Colonic mucosa (tissue), 4 donors: ENCODE results near the gene FBXL22. TPM values are rescaled to one million over a fixed set of nuclear protein-coding genes. Genes with fewer than 3 reads are reported as not detected.
A peak's percentile ranks its signal among the peaks of the same experiment; 100 is the strongest.

ENCODE experiments used
- DNase-seq: peaks from one replicate; pipeline ENCODE4 v3.0.0-alpha.2; 2020
- H3K27ac ChIP-seq: fragments of 200-600 bp; one replicate; pipeline ENCODE4 v1.8.0; 2021
- H3K27me3 ChIP-seq: fragments of 200-600 bp; one replicate; pipeline ENCODE4 v1.8.0; 2021
- H3K36me3 ChIP-seq: fragments of 200-600 bp; one replicate; pipeline ENCODE4 v1.8.0; 2021
- H3K4me1 ChIP-seq: fragments of 200-600 bp; one replicate; pipeline ENCODE4 v1.8.0; 2021; ENCODE audit warnings: mild to moderate bottlenecking
- H3K4me3 ChIP-seq: fragments of 200-600 bp; one replicate; pipeline ENCODE4 v1.8.0; 2021
- H3K9ac ChIP-seq, 2 donors: one replicate each; pipeline ENCODE4 v1.7.0; 2013; ENCODE audit warnings: control low read depth in 2 of 2, low read depth in 2 of 2, low read length in 2 of 2
- H3K9me3 ChIP-seq: fragments of 200-600 bp; one replicate; pipeline ENCODE4 v1.8.0; 2021
- intact Hi-C: fragments of 100-400 bp; cut with DNase I; formaldehyde crosslinking; loops from one replicate; pipeline ENCODE4 v1.14.1; 2022
- total RNA-seq, 2 donors: library from RNA; stranded (reverse); fragmentation: NEBNext Ultra II Directional in 1 of 2; extraction: Animal tissue kit (Norgen Biotek cat#: 25700) in 1 of 2; gene quantifications; one replicate each; pipeline ENCODE4 v1.2.1, GENCODE V29; 2021
- TF ChIP-seq, protein P1 (sequence below): fragments of 200-600 bp; IDR thresholded peaks from one replicate; pipeline ENCODE4 v1.8.0; 2022; ENCODE audit warnings: antibody characterized with exemption, mild to moderate bottlenecking
- donor health status: healthy.
- donor health status: DM: no; HTN: no; CAD: no.
- donor health status: DM: no; HTN: no; CAD: no.

The FBXL22 gene
- total RNA-seq, 2 donors from 2014 or later = 2.1 to 4.4 TPM

DNA sequence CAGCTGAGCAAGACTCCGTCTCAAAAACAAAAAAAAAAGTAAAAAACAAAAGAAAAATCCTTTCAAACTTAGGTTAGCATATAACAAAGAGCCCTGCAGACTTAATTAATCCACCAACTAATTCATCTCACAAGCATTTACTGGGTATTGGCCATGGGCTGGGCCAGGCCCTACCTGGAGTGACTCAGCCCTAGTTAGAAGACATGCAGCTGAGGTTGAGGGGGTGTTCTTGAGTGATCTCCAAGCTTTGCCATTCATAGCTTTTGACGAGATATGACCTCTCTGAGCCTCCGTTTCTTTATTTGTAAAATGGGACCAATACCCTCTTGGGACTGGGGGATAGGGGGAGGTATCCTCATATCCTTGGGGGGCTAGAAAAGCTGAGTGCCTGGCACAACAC lies 7.8 kb downstream of the FBXL22 start:
- no peak for DNase-seq
- Histone ChIP-seq H3K27ac (no peak overlapping the region), H3K27me3 (no peaks in the 10 kb centered on the region), H3K36me3 (no peaks in the 10 kb centered on the region), H3K4me1 (peaks cover 1% of the 10 kb centered on the region), H3K9ac (no peak overlapping the region), H3K4me3 (no peak overlapping the region), H3K9me3 (no peaks in the 10 kb centered on the region)
- intact Hi-C loops = no loop called here
- TF ChIP-seq, protein P1, sequence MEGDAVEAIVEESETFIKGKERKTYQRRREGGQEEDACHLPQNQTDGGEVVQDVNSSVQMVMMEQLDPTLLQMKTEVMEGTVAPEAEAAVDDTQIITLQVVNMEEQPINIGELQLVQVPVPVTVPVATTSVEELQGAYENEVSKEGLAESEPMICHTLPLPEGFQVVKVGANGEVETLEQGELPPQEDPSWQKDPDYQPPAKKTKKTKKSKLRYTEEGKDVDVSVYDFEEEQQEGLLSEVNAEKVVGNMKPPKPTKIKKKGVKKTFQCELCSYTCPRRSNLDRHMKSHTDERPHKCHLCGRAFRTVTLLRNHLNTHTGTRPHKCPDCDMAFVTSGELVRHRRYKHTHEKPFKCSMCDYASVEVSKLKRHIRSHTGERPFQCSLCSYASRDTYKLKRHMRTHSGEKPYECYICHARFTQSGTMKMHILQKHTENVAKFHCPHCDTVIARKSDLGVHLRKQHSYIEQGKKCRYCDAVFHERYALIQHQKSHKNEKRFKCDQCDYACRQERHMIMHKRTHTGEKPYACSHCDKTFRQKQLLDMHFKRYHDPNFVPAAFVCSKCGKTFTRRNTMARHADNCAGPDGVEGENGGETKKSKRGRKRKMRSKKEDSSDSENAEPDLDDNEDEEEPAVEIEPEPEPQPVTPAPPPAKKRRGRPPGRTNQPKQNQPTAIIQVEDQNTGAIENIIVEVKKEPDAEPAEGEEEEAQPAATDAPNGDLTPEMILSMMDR = no peak

DNA sequence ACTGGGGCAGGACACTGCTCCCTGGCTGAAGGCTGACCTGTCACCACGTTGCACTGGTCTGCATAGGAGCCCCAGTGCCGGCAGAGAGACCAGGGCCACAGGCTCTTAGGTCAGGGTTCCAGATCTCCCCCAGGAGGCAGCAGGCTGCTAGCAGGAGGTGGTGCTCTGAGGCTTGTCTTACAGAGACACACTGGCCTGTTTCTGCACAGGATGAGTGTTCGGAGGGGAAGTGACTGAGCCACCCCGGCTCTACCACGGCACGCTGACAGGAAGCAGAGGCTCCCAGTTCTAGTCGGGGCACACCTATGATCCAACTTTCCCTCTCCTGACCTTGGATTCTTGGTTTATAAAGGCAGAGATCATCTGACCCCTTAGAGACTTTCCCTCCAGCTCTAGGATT lies 8.6 kb downstream of the FBXL22 start:
- Histone ChIP-seq H3K9me3 (no peaks in the 10 kb centered on the region), H3K4me3 (no peak overlapping the region), H3K9ac (no peak overlapping the region), H3K4me1 (peaks cover 9% of the 10 kb centered on the region), H3K36me3 (no peaks in the 10 kb centered on the region), H3K27me3 (no peaks in the 10 kb centered on the region), H3K27ac (no peak overlapping the region)
- DNase-seq = no peak
- intact Hi-C loops = no loop called here
- TF ChIP-seq, protein P1 = no peak

DNA sequence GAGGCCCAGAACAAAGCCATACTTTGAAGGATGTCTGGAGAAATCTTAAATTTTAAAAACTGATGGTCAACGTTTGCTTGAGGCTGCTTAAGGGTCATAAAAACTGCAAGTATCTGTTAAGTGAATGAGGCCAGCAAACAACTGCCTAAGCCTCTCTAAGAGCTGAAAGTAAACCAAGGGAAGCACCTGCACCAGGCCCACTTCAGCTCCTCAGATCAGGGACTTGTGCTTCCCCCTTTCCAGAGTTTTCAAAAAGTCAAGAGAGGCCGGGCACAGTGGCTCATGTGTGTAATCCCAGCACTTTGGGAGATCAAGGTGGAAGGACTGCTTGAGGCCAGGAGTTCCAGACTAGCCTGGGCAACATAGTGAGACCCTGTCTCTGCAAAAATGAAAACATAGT lies 9.1 kb downstream of the FBXL22 start:
- H3K4me1 ChIP-seq = peaks cover 14% of the 10 kb centered on the region
- H3K36me3 ChIP-seq = no peaks in the 10 kb centered on the region
- intact Hi-C loops = no loop called here
- no peak overlapping the region for H3K9ac ChIP-seq
- no peak overlapping the region for H3K4me3 ChIP-seq
- no peaks in the 10 kb centered on the region for H3K9me3 ChIP-seq
- no peak overlapping the region for H3K27ac ChIP-seq
- no peaks in the 10 kb centered on the region for H3K27me3 ChIP-seq
- no peak for DNase-seq
- TF ChIP-seq, protein P1 = no peak

DNA sequence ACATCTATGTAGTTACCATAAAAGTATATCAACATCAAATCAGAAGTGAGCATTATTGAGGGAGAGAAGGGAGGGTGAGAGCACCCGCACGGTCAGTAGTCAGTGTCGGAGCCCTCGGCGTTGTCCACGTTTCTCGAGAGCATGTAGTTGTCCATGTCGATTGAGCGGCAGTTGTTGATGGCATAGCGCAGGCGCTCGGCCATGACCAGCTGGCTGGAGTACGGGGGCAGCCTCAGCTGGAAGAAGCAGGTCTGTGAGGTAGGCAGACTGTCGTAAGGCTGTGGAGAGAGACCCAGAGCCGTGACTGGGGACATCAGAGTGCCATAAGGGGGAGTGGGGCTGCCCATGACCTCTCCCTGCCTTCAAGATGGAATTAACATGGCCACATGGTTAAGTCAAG lies 11.8 kb downstream of the FBXL22 start:
- Histone ChIP-seq H3K4me1 (peaks cover 16% of the 10 kb centered on the region), H3K36me3 (no peaks in the 10 kb centered on the region), H3K27ac (no peak overlapping the region), H3K4me3 (no peak overlapping the region), H3K27me3 (no peaks in the 10 kb centered on the region), H3K9ac (no peak overlapping the region), H3K9me3 (no peaks in the 10 kb centered on the region)
- TF ChIP-seq, protein P1 = no peak
- intact Hi-C loops = no loop called here
- no peak for DNase-seq

DNA sequence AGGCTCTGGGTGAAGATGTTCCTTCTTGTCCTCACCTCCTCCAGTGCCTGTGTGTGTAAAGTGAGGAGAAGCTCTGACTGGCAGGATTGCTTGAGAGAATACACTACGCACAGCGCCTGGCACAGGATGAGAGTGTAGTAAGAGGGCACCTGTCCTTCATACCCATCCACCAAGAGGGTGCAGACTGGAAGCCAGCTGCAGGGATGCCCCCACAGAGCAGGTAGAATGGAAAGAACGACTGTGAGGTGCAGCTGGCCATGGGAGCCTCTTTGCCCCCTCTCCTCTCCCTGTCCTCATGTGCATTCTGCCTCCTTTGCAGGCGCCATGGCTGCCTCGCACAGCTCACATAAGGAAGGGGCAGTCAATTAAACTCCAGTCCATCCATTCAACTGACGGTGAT lies 12.3 kb downstream of the FBXL22 start:
- no peak for DNase-seq
- peak overlapping the region in 1 of 2 donors; percentile 72 for H3K9ac ChIP-seq
- H3K4me3 ChIP-seq = no peak overlapping the region
- TF ChIP-seq, protein P1 = no peak
- H3K36me3 ChIP-seq = no peaks in the 10 kb centered on the region
- intact Hi-C loops = no loop called here
- H3K9me3 ChIP-seq = no peaks in the 10 kb centered on the region
- H3K27ac ChIP-seq = no peak overlapping the region
- peaks cover 16% of the 10 kb centered on the region for H3K4me1 ChIP-seq
- H3K27me3 ChIP-seq = no peaks in the 10 kb centered on the region
